BLaER1 treated with 17β-estradiol and CSF1 and Interleukin-3, amounts not matched to agents 10 nM and 100 nM (cell line): ENCODE data around the gene CTSE.
A peak's percentile ranks its signal among the peaks of the same experiment; 100 is the strongest.

Experiments used
- H3K27ac ChIP-seq, 11 experiments: shearing (Covaris generic); formaldehyde crosslinking; 2 replicates each; pipeline ENCODE4 v1.8.1; 2022
- H3K27me3 ChIP-seq, 11 experiments: shearing (Covaris generic); formaldehyde crosslinking; 2 replicates each; pipeline ENCODE4 v1.8.1; 2022
- H3K36me3 ChIP-seq, 11 experiments: shearing (Covaris generic); formaldehyde crosslinking; 2 replicates each; pipeline ENCODE4 v1.8.1; 2022
- H3K4me1 ChIP-seq, 10 experiments: shearing (Covaris generic); formaldehyde crosslinking; 2 replicates each; pipeline ENCODE4 v1.8.1; 2022
- H3K4me2 ChIP-seq, 11 experiments: shearing (Covaris generic); formaldehyde crosslinking; 2 replicates each; pipeline ENCODE4 v1.8.1; 2022
- H3K4me3 ChIP-seq, 10 experiments: shearing (Covaris generic); formaldehyde crosslinking; 2 replicates each; pipeline ENCODE4 v1.8.1; 2022
- H3K9ac ChIP-seq, 11 experiments: shearing (Covaris generic); formaldehyde crosslinking; 2 replicates each; pipeline ENCODE4 v1.8.1; 2022
- H3K9me3 ChIP-seq, 11 experiments: shearing (Covaris generic); formaldehyde crosslinking; replicated peaks in 1 of 11; 2 replicates each; pipeline ENCODE4 v1.8.1; 2022
- H4K20me1 ChIP-seq, 11 experiments: shearing (Covaris generic); formaldehyde crosslinking; 2 replicates each; pipeline ENCODE4 v1.8.1; 2022
- Cebpa-rat ChIP-seq, 11 experiments: shearing (Covaris generic); IDR thresholded peaks; 2 replicates each; pipeline ENCODE4 v1.8.1; 2022

CTSE gene

DNA sequence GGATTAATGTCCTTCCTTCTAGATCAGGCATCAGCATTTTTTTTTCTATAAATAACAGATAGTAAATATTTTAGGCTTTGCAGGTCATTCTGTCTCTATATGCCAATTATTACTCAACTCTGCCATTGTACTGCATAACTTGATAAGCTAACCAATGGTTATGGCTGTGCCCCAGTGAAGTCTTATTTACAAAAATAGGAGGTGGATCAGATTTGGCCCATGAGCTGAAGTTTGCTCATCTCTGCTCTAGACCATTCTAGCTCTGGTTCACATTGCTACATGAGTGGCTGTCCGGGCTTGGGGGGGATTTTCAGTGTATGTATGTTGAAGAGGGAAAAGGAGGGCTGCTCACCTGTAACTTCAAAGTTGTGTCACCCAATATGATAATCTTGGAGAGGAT is 30.6 kb downstream of the CTSE start:
- Histone ChIP-seq H3K9ac (no peak overlapping the region), H3K4me1 (peaks cover 14 to 73% (median 38%) of the 10 kb centered on the region in 10 experiments; a peak in 18 of 20 replicates), H3K36me3 (peaks cover 0 to 85% (median 0%) of the 10 kb centered on the region in 11 experiments; a peak in 9 of 22 replicates), H3K9me3 (peaks cover 4 to 21% (median 15%) of the 10 kb centered on the region in 11 experiments; a peak in 20 of 22 replicates), H3K4me3 (no peak overlapping the region), H3K27ac (no peak overlapping the region), H3K27me3 (no peaks in the 10 kb centered on the region), H3K4me2 (peak overlapping the region in 1 of 11 experiments; percentile 70; a peak in 1 of 22 replicates), H4K20me1 (peaks cover 0 to 46% (median 0%) of the 10 kb centered on the region in 11 experiments; a peak in 4 of 22 replicates)
- no peak for TF ChIP-seq Cebpa-rat (IDR thresholded peaks at IDR 0.05)

DNA sequence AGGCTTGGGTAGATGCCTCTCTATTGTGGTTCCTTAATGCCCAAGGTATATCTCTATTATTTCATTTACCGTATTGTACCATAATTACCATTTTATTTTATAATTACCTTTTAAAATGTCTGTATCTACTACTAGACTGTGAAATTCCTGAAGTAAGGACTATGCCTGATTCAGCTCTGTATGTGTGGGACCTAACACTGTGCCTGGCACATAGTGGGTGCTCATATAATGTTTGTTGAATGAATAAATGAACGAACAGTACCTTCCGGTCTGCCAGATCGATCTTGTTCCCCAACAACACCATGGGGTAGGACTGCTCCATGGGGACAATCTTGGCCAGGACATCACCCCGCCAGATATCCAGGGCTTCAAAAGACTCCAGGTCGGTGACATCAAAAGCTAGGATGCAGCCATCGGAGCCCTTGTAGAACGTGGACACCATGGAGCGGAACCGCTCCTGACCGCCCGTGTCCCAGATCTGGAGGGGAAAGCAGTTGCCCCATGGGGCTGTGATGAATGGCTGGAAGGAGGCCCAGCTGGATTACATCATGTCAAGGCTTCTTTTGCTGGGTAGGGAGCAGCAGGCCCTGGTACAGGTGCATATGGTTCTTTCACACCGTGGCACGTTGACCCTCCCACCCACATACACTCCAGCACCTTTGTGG is 31.3 kb downstream of the CTSE start:
- no peak for TF ChIP-seq Cebpa-rat (IDR thresholded peaks at IDR 0.05)
- no peaks in the 10 kb centered on the region for H3K27me3 ChIP-seq

GRCh38 chr1:205991237-205991636 is 32.5 kb downstream of the CTSE start:
- H3K4me1 ChIP-seq, result peaks cover 28 to 69% (median 45%) of the 10 kb centered on the region in 10 experiments
- peak overlapping the region in 7 of 11 experiments; percentile 1 to 70 (median 53); a peak in 12 of 22 replicates for H3K4me2 ChIP-seq
- H3K27me3 ChIP-seq, result no peaks in the 10 kb centered on the region
- peaks cover 0 to 42% (median 0%) of the 10 kb centered on the region in 11 experiments; a peak in 4 of 22 replicates for H4K20me1 ChIP-seq
- H3K4me3 ChIP-seq, result no peak overlapping the region; a peak in 1 of 20 replicates
- no peak for TF ChIP-seq Cebpa-rat (IDR thresholded peaks at IDR 0.05)
- H3K27ac ChIP-seq, result 0 out of 22 replicates have a peak overlapping the region, but pooled peaks of 1 of the 11 experiments have one; percentile 5
- peaks cover under 1 to 3% (median 2%) of the 10 kb centered on the region in 11 experiments; a peak in 17 of 22 replicates for H3K9me3 ChIP-seq
- peaks cover 0 to 85% (median 0%) of the 10 kb centered on the region in 11 experiments; a peak in 9 of 22 replicates for H3K36me3 ChIP-seq
- H3K9ac ChIP-seq, result no peak overlapping the region

More for the DNA sequence above, 31.3 kb downstream of the CTSE start:
- Histone ChIP-seq H3K36me3 (peaks cover 0 to 85% (median 0%) of the 10 kb centered on the region in 11 experiments; a peak in 9 of 22 replicates), H3K4me2 (peak overlapping the region in 3 of 11 experiments; percentile 53 to 70 (median 53); a peak in 6 of 22 replicates), H3K4me3 (no peak overlapping the region), H3K4me1 (peaks cover 20 to 66% (median 40%) of the 10 kb centered on the region in 10 experiments), H3K9me3 (peaks cover 4 to 14% (median 12%) of the 10 kb centered on the region in 11 experiments; a peak in 20 of 22 replicates), H3K27ac (no peak overlapping the region), H3K9ac (no peak overlapping the region), H4K20me1 (peaks cover 0 to 40% (median 0%) of the 10 kb centered on the region in 11 experiments; a peak in 4 of 22 replicates)

DNA sequence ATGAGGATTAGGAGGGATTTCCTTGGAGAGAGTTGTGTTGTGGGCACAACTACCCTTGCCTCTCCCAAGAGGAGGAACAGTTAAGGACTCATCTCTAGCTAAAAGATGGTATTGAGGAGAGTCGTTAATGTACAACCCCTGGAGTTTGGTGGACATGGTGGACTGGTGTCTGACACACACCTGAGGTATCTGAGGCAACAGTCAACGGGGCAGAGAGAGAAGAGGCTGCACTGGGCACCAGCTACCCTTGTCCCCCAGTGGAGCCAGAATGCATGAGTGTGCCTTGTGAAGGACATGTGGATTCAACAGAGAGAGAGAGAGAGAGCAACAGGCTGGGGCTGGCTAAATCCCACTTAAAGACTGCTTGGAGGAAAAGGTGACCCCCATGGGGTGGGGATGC is 33.5 kb downstream of the CTSE start:
- H3K4me1 ChIP-seq, result peaks cover 28 to 69% (median 47%) of the 10 kb centered on the region in 10 experiments
- no peak overlapping the region for H3K27ac ChIP-seq
- peaks cover 0 to 44% (median 0%) of the 10 kb centered on the region in 11 experiments; a peak in 4 of 22 replicates for H4K20me1 ChIP-seq
- no peak for TF ChIP-seq Cebpa-rat (IDR thresholded peaks at IDR 0.05)
- no peaks in the 10 kb centered on the region for H3K27me3 ChIP-seq
- H3K4me2 ChIP-seq, result peak overlapping the region in 6 of 11 experiments; percentile 5 to 70 (median 53); a peak in 10 of 22 replicates
- no peak overlapping the region for H3K9ac ChIP-seq
- no peak overlapping the region for H3K4me3 ChIP-seq
- peaks cover 0 to 93% (median 0%) of the 10 kb centered on the region in 11 experiments; a peak in 9 of 22 replicates for H3K36me3 ChIP-seq
- H3K9me3 ChIP-seq, result no peaks in the 10 kb centered on the region; a peak in 1 of 22 replicates

DNA sequence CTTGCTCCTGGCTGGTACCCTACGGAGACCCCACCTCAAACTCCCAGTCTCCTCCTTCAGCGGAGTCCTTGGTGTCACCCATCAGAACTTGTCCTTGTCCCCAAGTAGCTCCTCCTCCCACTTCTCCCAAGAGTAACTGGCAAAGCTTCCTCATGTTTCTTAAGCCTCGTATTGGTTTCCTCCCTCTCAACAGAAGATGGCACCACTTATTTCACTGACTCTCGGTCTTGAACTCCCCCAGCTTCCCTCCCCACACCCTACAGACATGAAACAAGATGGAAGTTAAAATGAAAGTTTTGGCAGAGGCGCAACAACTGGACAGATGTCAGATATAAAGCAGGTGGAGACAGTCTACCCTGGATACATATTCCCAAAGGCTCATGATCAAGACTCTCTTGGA is 33.9 kb downstream of the CTSE start:
- H4K20me1 ChIP-seq, result peaks cover 0 to 46% (median 0%) of the 10 kb centered on the region in 11 experiments; a peak in 4 of 22 replicates
- no peaks in the 10 kb centered on the region for H3K27me3 ChIP-seq
- H3K4me2 ChIP-seq, result peak overlapping the region in 9 of 11 experiments; percentile 18 to 70 (median 46); a peak in 13 of 22 replicates
- no peak overlapping the region for H3K4me3 ChIP-seq
- no peak overlapping the region for H3K9ac ChIP-seq
- 0 out of 22 replicates have a peak overlapping the region, but pooled peaks of 1 of the 11 experiments have one; percentile 9 for H3K27ac ChIP-seq
- peaks cover 0 to 97% (median 0%) of the 10 kb centered on the region in 11 experiments; a peak in 9 of 22 replicates for H3K36me3 ChIP-seq
- no peaks in the 10 kb centered on the region; a peak in 1 of 22 replicates for H3K9me3 ChIP-seq
- H3K4me1 ChIP-seq, result peaks cover 28 to 74% (median 49%) of the 10 kb centered on the region in 10 experiments
- no peak for TF ChIP-seq Cebpa-rat (IDR thresholded peaks at IDR 0.05)

GRCh38 chr1:205988585-205988995 is 35.1 kb downstream of the CTSE start:
- no peak for TF ChIP-seq Cebpa-rat (IDR thresholded peaks at IDR 0.05)
- H3K4me1 ChIP-seq, result peaks cover 32 to 84% (median 60%) of the 10 kb centered on the region in 10 experiments
- no peaks in the 10 kb centered on the region for H3K27me3 ChIP-seq
- H3K27ac ChIP-seq, result no peak overlapping the region
- H3K4me2 ChIP-seq, result peak overlapping the region in 7 of 11 experiments; percentile 18 to 70 (median 53); a peak in 10 of 22 replicates
- no peaks in the 10 kb centered on the region; a peak in 1 of 22 replicates for H3K9me3 ChIP-seq
- H3K9ac ChIP-seq, result no peak overlapping the region
- H4K20me1 ChIP-seq, result peaks cover 0 to 45% (median 0%) of the 10 kb centered on the region in 11 experiments; a peak in 4 of 22 replicates
- H3K4me3 ChIP-seq, result no peak overlapping the region
- peaks cover 0 to 96% (median 0%) of the 10 kb centered on the region in 11 experiments; a peak in 9 of 22 replicates for H3K36me3 ChIP-seq

- Histone ChIP-seq H3K9me3 (no peaks in the 10 kb centered on the region; a peak in 1 of 22 replicates), H3K4me3 (no peak overlapping the region), H3K27ac (no peak overlapping the region; a peak in 2 of 22 replicates), H4K20me1 (peaks cover 0 to 57% (median 0%) of the 10 kb centered on the region in 11 experiments; a peak in 4 of 22 replicates), H3K9ac (peak overlapping the region in 2 of 11 experiments; percentile 2 to 12; a peak in 2 of 22 replicates), H3K27me3 (no peaks in the 10 kb centered on the region), H3K4me2 (peak overlapping the region in 9 of 11 experiments; percentile 5 to 30 (median 14); a peak in 6 of 22 replicates), H3K4me1 (peaks cover 32 to 78% (median 55%) of the 10 kb centered on the region in 10 experiments), H3K36me3 (peaks cover 0 to 96% (median 0%) of the 10 kb centered on the region in 11 experiments; a peak in 6 of 22 replicates)
- TF ChIP-seq Cebpa-rat (IDR thresholded peaks at IDR 0.05), result no peak
These were observed 36.8 kb downstream of the CTSE start for GRCh38 chr1:205986861-205987260.

DNA sequence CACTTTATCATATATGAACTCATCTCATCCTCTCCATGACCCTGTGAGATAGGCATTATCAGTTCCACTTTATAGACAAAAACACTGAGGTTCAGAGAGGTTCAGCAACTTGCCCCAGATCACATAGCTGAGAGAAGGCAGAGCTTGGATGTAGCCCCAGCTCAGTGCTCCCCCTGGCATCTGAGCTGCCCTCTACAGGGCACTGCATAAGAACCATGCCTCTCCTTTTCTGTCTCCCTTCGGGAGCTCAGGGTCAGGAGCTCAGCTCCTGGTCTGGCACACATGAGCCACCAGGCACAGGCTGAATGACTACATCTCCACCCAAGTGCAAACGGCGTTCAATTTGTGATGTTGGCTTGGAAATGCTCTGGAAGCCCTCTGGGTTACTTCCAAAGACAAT is 37.4 kb downstream of the CTSE start:
- TF ChIP-seq Cebpa-rat (IDR thresholded peaks at IDR 0.05), result no peak
- Histone ChIP-seq H3K4me1 (peaks cover 32 to 72% (median 51%) of the 10 kb centered on the region in 10 experiments), H3K27me3 (no peaks in the 10 kb centered on the region), H3K9me3 (no peaks in the 10 kb centered on the region; a peak in 1 of 22 replicates), H3K9ac (0 out of 22 replicates have a peak overlapping the region, but pooled peaks of 1 of the 11 experiments have one; percentile 12), H3K27ac (no peak overlapping the region; a peak in 1 of 22 replicates), H3K36me3 (peaks cover 0 to 91% (median 0%) of the 10 kb centered on the region in 11 experiments; a peak in 6 of 22 replicates), H4K20me1 (peaks cover 0 to 55% (median 0%) of the 10 kb centered on the region in 11 experiments; a peak in 4 of 22 replicates), H3K4me3 (no peak overlapping the region), H3K4me2 (peak overlapping the region in 4 of 11 experiments; percentile 5 to 20 (median 11); a peak in 2 of 22 replicates)
